HG02798 (cell line): ENCODE results near the gene YWHAB.

ENCODE experiments used
- ATAC-seq: cut with Tn5 transposase; IDR thresholded peaks from one replicate; pipeline ENCODE4 v1.9.1; 2021; ENCODE audit warnings: mild to moderate bottlenecking; ENCODE audit not compliant: unreplicated experiment, poor library complexity

The YWHAB gene

DNA sequence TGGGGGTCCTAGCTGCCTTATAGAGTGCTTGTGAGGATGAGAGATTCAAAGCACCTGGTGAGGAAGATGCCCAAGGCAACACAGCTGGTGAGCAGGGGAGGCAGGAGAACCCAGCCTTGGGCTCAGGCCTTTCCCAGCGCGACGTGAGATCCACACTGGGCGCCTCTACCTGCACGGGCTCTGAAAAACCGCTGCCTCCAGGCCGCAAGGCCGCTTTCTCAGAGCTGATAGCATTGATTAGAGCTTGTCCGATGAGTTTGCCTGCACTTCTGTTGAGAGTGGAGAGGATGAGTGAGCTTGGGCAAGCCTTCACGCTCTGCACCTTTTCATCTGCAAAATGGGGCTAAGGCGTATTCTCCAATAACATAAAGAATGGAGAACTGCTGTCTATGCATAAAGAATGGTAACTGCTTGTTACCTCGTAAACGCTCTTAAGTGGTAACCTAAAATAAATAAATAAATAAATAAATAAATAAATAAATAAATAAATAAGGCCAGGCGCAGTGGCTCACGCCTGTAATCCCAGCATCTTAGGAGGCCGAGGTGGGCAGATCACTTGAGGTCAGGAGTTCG, 25.3 kb downstream of the YWHAB start:
- no peak for ATAC-seq

DNA sequence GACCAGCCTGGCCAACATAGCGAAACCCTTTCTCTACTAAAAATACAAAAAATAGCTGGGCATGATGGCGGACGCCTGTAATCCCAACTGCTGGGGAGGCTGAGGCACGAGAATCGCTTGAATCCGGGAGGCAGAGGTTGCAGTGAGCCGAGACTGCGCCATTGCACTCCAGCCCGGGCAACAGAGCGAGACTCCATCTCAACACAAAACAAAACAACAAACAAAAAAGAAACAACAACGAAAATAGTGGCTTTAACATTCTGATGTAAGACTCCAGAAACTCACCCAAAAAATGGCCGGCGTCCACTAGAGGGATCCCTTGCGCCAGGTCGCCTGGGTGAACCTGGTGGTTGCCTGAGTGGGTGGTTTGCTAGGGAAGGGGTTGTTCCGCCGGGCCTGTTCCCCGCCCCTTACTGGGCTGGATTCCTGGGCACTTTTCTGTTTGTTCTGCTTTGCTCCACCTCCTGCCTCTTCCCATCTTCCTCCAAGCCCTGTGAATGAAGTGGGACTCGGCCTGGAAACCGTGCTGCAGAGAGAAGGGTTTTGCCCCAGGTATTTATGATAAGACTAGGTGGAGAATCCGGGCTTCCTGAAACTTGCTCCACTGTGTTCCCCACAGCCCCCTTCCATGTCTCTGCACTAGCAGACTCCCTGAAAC, 25.9 kb downstream of the YWHAB start:
- ATAC-seq: no peak

DNA sequence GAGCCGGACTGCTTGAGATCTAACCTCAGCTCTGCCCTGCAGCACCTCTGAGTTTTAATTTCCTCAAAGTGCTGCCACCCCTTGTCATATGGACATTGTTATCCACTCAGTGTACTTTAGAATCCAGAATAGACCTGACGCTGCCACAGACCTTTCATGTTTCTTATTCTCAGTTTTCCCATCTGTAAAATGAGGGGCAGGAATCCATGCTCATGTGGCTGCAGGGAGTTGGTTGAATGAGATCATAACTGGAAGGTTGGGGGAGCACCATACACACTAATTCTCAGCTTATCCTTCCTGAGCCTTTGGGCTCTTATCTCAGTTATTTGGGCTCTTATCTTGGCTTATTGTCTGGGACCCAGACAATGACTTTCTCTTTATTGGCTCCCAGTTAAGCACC, 26.7 kb downstream of the YWHAB start:
- ATAC-seq: no peak

DNA sequence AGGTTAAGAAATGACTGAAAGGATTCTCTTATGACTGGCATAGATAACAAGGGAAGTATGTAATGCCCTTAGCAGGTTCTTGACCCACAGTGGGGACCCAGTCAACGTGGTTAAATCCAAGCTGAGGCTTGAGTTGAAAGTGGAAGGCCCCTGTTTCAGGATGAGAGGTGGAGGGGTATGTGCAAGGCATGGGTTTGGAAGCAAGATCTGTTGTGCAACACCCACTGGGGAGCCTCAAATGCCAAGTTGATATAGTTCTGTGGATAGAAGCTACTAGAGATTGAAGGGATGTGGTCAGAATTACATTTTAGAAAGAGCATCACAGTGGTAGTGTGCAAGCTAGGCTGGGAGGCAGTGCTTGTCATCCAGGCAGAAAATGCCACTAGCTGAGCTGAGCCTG, 29.4 kb downstream of the YWHAB start:
- no peak for ATAC-seq

DNA sequence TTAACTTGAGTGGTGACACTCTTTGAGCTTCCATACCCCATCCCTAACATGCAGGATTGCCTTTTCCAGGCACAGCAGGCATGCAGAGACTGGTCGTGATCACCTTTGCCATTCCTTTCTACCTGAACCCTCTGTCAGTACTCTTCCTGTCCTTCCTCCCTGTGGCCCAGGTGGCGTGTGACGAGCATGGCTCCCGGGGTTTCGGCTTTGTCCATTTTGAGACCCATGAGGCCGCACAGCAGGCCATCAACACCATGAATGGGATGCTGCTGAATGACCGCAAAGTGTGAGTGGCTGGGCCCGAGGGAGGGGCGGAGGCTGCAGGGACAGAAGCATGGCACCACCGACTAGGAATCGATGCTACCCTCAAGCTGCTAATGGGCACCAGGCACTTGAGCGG, 31.1 kb downstream of the YWHAB start:
- ATAC-seq: no peak

DNA sequence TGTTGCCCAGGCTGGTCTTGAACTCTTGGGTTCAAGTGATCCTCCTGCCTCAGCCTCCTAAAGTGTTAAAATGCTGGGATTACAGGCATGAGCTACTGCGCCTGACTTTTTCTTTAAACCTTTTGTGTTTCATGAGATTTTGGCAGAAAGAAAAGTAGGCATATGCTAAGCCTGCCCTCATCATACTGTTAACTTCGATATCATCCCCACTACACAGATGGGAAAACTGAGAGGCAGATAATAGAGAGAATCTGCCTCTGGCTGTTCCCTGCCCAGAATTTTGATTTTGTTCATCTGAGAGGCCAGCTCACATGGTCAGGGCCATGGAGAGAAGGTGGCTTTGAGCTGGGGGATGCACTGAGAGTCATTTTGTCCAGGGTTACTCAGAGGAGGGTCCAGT, 31.9 kb downstream of the YWHAB start:
- no peak for ATAC-seq

DNA sequence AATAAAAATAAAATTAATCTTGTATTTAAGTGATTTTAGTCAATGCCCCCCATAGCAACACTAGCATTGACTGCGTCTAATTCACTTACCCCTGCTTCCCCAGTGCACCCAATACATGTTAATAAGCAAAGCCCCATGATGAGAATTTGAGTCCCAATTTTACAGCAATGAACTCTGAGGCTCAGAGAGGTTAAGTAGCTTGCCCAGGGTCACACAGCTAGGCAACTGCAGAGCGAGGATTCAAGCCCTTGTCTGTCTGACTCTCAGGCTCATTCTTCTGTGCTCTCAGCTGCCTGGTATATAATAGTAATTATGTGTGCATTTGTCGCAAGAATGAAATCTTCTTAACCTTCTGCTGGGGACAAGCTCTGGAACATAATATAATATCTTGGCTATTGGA, 32.8 kb downstream of the YWHAB start:
- no peak for ATAC-seq

DNA sequence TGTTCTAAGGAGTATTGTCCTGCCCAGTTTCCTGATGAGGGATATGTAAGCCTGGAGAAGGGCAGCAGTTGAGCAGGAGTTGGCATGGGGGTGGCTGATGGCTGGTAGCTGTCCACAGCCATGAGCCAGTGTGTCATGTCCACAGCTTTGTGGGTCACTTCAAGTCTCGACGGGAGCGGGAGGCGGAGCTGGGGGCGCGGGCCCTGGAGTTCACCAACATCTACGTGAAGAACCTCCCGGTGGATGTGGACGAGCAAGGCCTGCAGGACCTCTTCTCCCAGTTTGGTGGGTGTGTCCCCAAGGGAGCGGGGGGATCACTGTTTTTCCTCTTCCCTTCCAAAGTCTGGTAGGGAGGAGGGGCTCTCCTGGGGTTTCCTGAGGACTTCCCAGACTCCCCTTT, 33.3 kb downstream of the YWHAB start:
- no peak for ATAC-seq

DNA sequence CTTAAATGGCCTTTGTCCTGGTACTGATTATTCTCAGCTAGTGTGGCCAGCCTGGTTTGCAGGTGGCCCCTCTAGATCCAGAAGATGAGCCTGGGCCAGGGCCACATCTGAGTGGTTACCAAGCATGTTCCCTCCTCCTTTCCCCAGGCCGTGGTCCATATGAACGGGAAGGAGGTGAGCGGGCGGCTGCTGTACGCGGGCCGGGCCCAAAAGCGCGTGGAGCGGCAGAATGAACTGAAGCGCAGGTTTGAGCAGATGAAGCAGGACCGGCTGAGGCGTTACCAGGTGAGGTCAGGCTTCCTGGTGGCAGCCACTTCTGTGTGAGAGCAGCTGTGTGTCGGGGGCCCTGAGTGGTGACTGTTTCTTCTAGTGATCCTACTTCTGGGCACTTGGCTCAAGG, 35.9 kb downstream of the YWHAB start:
- no peak for ATAC-seq

DNA sequence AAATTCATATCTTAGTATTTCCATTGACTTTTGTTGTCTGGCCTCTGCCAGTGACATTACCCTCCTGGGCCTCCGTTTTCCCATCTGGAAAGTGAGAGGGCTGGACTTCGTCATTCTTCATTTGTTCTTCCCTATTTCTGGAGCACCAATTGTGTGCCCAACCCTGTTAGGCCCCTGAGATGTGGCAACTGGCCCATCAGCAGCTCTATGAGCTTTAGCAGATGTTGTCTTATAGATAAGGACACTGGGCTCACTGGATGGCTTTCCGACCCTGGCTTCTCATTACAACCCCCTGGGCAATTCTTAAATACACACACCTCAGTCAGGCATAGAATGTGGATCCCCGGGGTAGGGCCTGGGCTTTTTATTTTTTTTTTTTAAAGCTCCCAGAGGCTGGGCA, 39.0 kb downstream of the YWHAB start:
- no peak for ATAC-seq

DNA sequence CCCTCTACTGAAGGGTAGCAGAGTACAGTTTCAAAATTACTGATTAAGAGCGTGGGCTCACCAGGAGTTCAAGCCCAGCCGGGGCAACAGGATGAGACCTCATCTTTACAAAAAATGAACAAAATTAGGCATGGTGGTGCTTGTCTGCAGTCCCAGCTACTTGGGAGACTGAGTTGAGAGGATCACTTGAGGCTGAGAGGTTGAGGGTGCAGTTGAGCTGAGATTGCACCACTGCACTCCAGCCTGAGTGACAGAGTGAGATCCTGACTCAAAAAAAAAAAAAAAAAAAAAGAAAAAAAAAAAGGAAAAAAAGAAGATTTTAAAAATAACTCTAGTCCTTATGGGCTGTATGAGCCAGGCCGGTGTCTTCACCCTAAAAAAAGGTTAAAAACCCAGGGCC, 43.1 kb downstream of the YWHAB start:
- ATAC-seq: no peak

DNA sequence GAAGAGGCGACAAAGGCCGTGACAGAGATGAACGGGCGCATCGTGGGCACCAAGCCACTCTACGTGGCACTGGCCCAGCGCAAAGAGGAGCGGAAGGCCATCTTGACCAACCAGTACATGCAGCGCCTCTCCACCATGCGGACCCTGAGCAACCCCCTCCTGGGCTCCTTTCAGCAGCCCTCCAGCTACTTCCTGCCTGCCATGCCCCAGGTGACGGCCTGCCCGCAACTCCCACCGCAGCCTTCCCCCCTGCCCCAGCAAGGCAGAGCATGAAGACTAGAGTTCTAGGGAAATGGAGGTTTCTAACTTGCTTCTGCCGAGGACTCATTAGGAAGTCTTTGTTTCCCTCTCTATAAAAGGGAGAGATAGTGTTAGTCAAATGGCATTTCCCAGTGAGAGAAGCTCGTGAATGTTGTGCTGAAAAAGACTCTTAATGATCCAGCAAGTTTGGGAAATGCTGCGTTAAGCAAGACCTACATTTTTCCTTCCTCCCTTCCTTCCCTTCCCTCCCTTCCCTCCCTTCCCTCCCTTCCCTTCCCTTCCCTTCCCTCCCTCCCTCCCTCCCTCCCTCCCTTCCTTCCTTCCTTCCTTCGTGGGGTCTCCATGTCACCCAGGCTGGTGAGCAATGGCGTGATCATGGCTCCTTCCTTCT, 45.1 kb downstream of the YWHAB start:
- ATAC-seq: no peak

DNA sequence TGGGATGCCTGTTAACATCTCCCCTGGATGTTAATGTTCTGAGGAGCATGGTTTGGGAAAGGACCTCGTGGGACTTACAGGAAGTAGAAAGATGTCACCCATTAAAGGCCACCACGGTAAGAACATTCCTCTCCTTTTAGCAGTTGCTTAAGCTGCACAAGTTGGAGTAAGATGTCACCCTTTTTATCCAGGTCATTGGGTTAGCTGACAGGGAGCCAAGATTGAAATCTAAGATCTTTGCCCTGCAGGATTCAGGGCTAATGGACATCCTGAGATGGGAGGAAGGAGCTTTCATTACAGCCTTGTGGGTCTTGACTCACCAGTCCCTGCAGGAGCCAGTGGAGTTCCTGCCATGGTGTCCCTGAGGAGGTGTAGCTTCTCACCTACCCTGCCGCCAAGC, 46.4 kb downstream of the YWHAB start:
- ATAC-seq: no peak

DNA sequence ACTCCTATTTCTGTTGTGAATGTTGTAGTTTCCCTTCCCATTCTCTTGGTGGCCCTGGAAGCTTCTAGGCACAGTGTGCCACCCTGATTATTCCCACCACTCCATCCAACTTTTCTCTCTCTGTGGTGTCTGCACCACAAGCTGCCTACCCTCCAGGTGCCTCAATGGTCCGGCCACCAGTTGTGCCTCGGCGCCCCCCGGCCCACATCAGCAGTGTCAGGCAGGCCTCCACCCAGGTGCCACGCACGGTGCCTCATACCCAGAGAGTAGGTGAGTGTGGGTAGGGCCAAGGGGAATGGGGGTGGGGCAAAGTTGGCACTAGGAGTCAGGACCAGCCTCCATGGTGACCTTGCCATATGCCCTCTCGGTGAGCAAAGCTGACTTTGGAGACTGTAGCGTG, 47.4 kb downstream of the YWHAB start:
- ATAC-seq: no peak

DNA sequence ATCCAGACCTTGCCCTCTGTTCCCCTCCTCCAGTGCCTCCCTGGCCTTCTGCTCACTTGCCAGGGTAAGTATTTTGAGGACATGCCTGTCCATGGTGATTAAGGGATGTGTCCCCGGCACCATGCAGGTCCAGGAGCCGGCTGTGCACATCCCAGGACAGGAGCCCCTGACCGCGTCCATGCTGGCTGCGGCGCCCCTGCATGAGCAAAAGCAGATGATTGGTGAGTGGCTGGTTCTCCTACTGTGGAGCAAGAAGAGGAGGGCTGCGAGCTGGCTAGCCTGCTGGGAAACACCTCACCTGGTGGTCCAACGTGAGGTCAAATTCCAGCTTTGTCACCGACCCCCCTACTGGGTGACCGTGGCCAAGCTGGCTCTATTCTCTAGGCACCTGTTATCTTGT, 51.0 kb downstream of the YWHAB start:
- ATAC-seq: no peak

DNA sequence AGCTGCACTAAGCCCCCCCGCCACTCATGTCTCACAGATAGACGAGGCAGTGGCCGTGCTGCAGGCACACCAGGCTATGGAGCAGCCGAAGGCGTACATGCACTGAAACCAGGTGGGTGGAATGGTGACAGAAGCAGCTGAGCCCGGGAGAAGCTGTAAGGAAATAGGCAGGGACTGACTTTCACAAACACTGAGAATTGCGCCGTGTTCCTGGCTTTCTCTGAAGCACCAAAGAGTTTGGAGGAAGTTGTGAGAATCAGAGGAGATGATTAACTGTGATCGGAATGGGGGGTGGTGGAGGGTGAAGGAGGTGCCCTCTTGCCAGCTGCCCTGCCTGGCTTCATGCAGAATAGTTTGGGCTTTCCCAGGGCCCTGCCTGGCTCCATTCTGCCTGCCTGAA, 53.1 kb downstream of the YWHAB start:
- no peak for ATAC-seq

DNA sequence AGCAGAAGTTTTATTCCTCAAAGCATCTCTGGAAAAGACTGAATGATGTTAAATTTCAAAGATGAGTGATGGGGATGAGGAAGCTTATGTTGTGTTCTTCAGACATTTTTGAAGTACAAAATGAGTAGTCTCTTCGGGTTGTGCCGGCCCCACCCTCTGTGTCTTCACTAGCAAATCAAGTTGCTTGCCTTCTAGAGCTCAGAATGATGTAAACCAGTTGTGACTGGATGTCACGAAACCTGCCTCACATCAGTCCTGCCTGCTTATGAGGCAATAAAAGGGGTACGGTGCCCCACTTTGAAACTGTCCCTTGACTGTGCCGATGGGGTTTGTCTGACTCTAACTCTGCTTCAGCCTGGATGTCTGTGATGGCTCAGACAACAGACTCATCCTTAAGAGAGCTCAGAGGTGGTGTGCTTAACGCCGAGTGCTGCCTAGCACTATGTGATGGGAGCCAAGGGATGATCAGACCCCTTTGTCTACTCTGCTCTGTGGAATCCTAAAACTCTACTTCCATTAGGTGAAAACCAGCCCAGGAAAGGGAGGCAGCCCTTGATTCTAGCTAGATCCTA, 55.7 kb downstream of the YWHAB start:
- no peak for ATAC-seq

DNA sequence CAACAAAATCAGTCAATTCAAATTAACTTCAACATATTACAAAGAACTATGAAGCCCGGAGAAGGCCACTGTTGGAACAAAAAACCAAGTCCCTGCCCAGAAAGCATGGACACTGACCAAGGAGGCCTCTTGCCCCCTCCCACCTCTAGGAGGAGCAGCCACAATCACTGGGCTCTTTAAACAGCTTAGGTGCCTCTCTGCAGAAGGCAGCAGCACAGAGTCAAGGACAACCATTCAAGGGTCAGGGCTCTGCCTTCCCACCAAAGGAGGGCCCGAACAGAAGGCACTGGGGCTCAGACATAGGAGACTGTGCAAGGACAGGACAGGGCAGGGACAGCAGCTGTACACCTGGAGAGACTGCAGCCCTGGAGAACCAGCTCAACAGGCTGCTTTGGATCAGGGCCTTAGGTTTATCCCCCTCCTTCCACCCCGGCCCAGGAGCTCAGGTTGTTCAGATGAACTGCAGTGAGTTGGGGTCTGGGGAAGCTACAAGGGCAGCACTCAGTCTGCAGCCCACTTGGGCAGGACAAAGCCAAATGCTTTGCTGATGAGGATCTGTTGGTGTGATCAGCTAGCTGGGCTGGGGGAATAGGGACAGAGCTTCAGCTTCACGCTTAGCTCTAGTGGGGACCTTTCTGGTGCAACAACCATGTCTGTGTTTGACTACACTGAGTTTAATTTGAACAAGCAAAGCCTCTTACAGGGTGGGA, 56.9 kb downstream of the YWHAB start:
- no peak for ATAC-seq

DNA sequence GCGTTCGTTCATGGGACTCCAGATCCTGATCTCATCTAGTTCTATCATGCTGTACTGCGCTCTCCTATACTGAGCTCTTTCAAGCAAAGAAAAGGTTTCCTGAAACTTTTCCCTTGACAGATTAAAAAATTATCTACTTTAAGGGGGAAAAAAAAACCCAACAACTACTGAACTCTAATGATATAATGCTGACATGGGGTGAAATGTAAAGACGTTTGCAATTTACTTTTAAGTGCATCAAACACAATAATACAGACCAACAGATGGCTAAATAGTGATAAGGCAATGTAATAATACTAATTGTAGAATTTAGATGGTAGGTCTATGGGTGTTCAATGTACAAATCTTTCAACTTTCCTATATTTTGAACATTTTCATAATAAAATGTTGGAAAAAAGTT, 58.3 kb downstream of the YWHAB start:
- ATAC-seq: no peak

DNA sequence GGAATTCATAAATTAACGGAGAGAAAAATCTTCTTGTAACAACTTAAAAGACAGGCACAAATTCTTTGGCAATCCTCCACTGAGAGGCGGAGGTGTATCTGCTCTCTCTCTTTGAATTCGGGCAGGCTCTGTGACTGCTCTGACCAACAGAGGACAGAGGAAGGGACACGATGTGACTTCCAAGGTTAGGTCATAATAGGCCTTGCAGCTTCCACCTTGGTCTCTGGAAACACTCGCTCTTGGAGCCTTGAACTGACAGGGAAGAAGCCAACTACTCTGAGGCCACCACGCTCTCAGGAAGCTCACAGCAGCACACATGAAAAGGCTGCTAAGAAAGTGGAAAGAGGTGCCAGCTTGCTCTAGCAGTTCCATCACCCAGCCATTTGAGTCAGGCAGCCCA, 59.8 kb downstream of the YWHAB start:
- ATAC-seq: no peak

DNA sequence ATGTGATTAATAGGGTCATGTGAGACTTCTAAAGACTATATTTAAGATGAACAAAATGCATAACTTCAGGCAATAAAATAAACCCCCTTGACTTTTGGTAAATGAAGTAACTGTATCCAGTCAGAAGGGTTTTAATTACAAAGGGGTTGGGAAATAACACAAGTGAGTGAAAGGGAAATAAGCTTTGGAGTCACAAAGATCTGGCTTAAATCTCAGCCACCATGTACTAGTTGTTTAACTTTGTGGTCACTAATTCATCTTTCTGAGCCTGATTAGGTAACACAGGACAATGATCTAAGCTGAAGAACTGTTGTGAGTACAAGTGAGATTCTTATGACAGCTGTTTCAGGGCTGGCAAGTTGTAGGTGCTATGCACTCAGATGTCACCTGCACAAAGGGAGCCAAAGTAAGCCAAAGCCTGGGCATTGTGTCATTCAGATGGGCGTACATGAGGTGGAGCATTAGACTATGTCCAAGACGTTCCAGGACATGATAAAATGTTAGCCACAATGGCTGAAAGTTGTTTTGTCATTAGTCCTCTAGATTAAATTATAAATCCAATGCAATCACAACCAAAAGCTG, 60.9 kb downstream of the YWHAB start:
- no peak for ATAC-seq
